Suprapubic skin (tissue), 4 donors: ENCODE data around the gene GABRA1.

Experiments
- CTCF ChIP-seq, 2 donors: fragments of 200-600 bp in 1 of 2; fragments of 450-650 bp in 1 of 2; sonication (generic) in 1 of 2; IDR thresholded peaks; one replicate each; pipeline ENCODE4 v1.5.1; 2016 to 2019; ENCODE audit warnings: antibody characterized with exemption in 2 of 2, mild to moderate bottlenecking in 1 of 2, moderate library complexity in 1 of 2
- EP300 ChIP-seq: sonication (generic); formaldehyde crosslinking; IDR thresholded peaks from one replicate; pipeline ENCODE4 v1.6.1; 2017; ENCODE audit warnings: antibody characterized with exemption
- POLR2A ChIP-seq, 2 donors: fragments of 450-650 bp; IDR thresholded peaks; one replicate each; pipeline ENCODE4 v1.6.1; 2017; ENCODE audit warnings: antibody characterized with exemption in 2 of 2, mild to moderate bottlenecking in 2 of 2, moderate library complexity in 2 of 2
- POLR2AphosphoS5 ChIP-seq, 3 donors: sonication (generic); formaldehyde crosslinking; IDR thresholded peaks; one replicate each; pipeline ENCODE4 v1.6.1; 2017; ENCODE audit warnings: antibody characterized with exemption in 3 of 3

DNA sequence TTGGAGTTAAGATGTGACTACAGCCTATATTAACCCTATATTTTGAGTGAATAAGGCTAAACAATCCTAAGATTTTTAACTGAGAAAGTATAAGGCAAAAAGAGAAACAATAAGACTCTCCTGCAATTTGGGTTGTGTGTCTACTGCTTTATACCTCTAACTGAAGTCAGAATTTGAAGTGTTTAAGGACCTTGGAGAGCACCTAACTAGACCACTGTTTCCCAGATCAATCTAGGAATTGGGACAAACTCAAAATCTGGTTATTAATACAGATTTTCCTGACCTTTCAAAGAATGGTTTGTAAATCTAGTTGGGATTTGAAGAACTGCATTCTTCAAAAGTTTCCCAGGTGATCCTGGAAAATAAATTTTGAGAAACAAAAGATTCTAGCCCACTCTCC, 42.1 kb downstream of the GABRA1 start:
- no peak for TF ChIP-seq CTCF (IDR thresholded peaks at IDR 0.05)
- no peak for TF ChIP-seq POLR2A (IDR thresholded peaks at IDR 0.05)
- TF ChIP-seq POLR2AphosphoS5 (IDR thresholded peaks at IDR 0.05), result no peak
- TF ChIP-seq EP300, result no peak
